H1 (cell line): ENCODE data around the gene TBC1D7.

Experiments
- EP300 ChIP-seq, 2 experiments: IDR thresholded peaks; 1 replicate in 1 of 2; 2 replicates in 1 of 2; pipeline ENCODE4 v1.6.1; 2011 to 2012; ENCODE audit warnings: low read depth in 2 of 2, low read length in 2 of 2, mild to moderate bottlenecking in 2 of 2, borderline replicate concordance in 1 of 2, inconsistent platforms in 1 of 2, moderate library complexity in 1 of 2
- POLR2A ChIP-seq, 2 experiments: IDR thresholded peaks; 1 replicate in 1 of 2; 2 replicates in 1 of 2; pipeline ENCODE4 v1.6.1; 2011; ENCODE audit warnings: low read depth in 2 of 2, low read length in 2 of 2, mild to moderate bottlenecking in 2 of 2; ENCODE audit errors: control extremely low read depth in 1 of 2
- TF ChIP-seq, protein P1 (sequence below), 3 experiments: IDR thresholded peaks; 1 replicate in 2 of 3; 2 replicates in 1 of 3; pipeline versions ENCODE4 v1.5.1 to v1.6.1; 2011; ENCODE audit warnings: low read length in 3 of 3, mild to moderate bottlenecking in 3 of 3, inconsistent platforms in 2 of 3, low read depth in 1 of 3, moderate library complexity in 1 of 3; ENCODE audit not compliant: insufficient read depth in 1 of 3; ENCODE audit errors: control extremely low read depth in 1 of 3

DNA sequence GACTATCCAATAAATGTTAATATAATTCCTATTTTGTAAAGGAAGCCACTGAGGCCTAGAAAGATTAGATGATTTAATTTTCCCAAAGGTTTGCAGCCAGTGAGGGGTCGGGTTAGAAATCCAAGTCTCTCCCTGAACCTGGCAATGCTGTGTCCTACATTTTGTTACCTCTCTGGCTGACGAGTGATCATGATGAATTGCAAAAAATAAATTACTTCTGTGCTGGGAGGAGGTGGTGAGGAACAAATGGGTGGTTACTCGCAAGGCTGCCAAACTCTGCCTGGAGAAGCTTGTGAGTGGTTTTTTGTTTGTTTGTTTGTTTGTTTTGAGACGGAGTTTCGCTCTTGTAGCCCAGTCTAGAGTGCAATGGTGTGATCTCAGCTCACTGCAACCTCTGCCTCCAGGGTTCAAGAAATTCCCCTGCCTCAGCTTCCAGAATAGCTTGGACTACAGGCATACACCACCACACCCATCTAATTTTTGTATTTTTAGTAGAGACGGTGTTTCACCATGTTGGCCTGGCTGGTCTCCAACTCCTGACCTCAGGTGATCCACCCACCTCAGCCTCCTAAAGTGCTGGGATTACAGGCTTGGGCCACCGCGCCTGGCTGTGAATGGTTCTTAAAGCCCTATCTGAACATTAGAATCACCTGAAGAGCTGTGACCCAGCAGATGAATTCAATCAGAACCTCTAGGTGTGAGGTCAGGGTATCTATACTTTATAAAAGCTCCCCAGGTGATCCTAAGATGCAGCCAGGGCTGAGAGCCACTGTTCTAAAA is 20.2 kb upstream of the TBC1D7 start:
- TF ChIP-seq EP300 (IDR thresholded peaks at IDR 0.05; ENCODE audit: borderline replicate concordance in 1 of 2, low read depth in 2 of 2, low read length in 2 of 2) (no peak), POLR2A (IDR thresholded peaks at IDR 0.05; ENCODE audit: control extremely low read depth in 1 of 2, low read depth in 2 of 2, low read length in 2 of 2) (no peak)
- TF ChIP-seq, protein P1, sequence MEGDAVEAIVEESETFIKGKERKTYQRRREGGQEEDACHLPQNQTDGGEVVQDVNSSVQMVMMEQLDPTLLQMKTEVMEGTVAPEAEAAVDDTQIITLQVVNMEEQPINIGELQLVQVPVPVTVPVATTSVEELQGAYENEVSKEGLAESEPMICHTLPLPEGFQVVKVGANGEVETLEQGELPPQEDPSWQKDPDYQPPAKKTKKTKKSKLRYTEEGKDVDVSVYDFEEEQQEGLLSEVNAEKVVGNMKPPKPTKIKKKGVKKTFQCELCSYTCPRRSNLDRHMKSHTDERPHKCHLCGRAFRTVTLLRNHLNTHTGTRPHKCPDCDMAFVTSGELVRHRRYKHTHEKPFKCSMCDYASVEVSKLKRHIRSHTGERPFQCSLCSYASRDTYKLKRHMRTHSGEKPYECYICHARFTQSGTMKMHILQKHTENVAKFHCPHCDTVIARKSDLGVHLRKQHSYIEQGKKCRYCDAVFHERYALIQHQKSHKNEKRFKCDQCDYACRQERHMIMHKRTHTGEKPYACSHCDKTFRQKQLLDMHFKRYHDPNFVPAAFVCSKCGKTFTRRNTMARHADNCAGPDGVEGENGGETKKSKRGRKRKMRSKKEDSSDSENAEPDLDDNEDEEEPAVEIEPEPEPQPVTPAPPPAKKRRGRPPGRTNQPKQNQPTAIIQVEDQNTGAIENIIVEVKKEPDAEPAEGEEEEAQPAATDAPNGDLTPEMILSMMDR (IDR thresholded peaks at IDR 0.05; ENCODE audit: control extremely low read depth in 1 of 3, insufficient read depth in 1 of 3, low read depth in 1 of 3, low read length in 3 of 3) = no peak
